CD8-positive, alpha-beta memory T cell (primary cell): ENCODE measurements around the gene CNPY1. TPM values are rescaled to one million over a fixed set of nuclear protein-coding genes. Genes with fewer than 3 reads are reported as not detected.

Experiments used
- CTCF ChIA-PET: fragments of 350-600 bp; sonication (Branson Sonifier 250); formaldehyde crosslinking; loops from one replicate; lab custom pipeline; 2021; ENCODE audit warnings: antibody characterized with exemption; lab: Charles Lee
- POLR2A ChIA-PET: fragments of 350-600 bp; sonication (Branson Sonifier 250); formaldehyde crosslinking; loops from one replicate; lab custom pipeline; 2021; ENCODE audit warnings: antibody characterized with exemption; lab: Charles Lee
- DNase-seq, 5 donors: peaks; one replicate each; pipeline versions ENCODE4 v3.0.0 to v3.0.0-alpha.2; 2020 to 2022; ENCODE audit warnings: mixed read lengths in 1 of 5
- H3K27ac ChIP-seq: one replicate; pipeline ENCODE4 v1.7.0; 2013; ENCODE audit warnings: low read depth, mild to moderate bottlenecking, low read length, moderate library complexity
- H3K27me3 ChIP-seq: 2 replicates; pipeline ENCODE4 v1.7.0; 2013; ENCODE audit warnings: low read length, mild to moderate bottlenecking; ENCODE audit not compliant: insufficient read depth, poor library complexity, severe bottlenecking
- H3K36me3 ChIP-seq: 2 replicates; pipeline ENCODE4 v1.7.0; 2013; ENCODE audit warnings: mild to moderate bottlenecking, low read length, moderate library complexity; ENCODE audit not compliant: insufficient read depth
- H3K4me1 ChIP-seq: 2 replicates; pipeline ENCODE4 v1.7.0; 2013; ENCODE audit warnings: mild to moderate bottlenecking, low read length, moderate library complexity; ENCODE audit not compliant: insufficient read depth
- H3K4me3 ChIP-seq: 2 replicates; pipeline ENCODE4 v1.7.0; 2013; ENCODE audit warnings: mild to moderate bottlenecking, low read length
- H3K9me3 ChIP-seq: 2 replicates; pipeline ENCODE4 v1.7.0; 2013; ENCODE audit warnings: mild to moderate bottlenecking, low read length
- H3K27ac Mint-ChIP-seq, 8 donors: one replicate each; pipeline ENCODE4 v1.8.0; 2020 to 2021; ENCODE audit warnings: mixed read lengths in 8 of 8, mild to moderate bottlenecking in 6 of 8, inconsistent platforms in 3 of 8, moderate library complexity in 3 of 8
- H3K27me3 Mint-ChIP-seq, 2 donors: one replicate each; pipeline ENCODE4 v1.8.0; 2020 to 2021; ENCODE audit warnings: mixed read lengths in 2 of 2, mild to moderate bottlenecking in 1 of 2, moderate library complexity in 1 of 2
- H3K36me3 Mint-ChIP-seq, 3 donors: one replicate each; pipeline ENCODE4 v1.8.0; 2020 to 2021; ENCODE audit warnings: mixed read lengths in 3 of 3, inconsistent platforms in 1 of 3, mild to moderate bottlenecking in 1 of 3
- H3K4me1 Mint-ChIP-seq, 3 donors: one replicate each; pipeline ENCODE4 v1.8.0; 2020 to 2021; ENCODE audit warnings: mixed read lengths in 3 of 3, inconsistent platforms in 1 of 3, mild to moderate bottlenecking in 1 of 3
- H3K4me3 Mint-ChIP-seq, 7 donors: one replicate each; pipeline ENCODE4 v1.8.0; 2020 to 2021; ENCODE audit warnings: mixed read lengths in 7 of 7, mild to moderate bottlenecking in 6 of 7, moderate library complexity in 4 of 7, inconsistent platforms in 2 of 7
- H3K9me3 Mint-ChIP-seq, 5 donors: one replicate each; pipeline ENCODE4 v1.8.0; 2020 to 2022; ENCODE audit warnings: mixed read lengths in 5 of 5, mild to moderate bottlenecking in 3 of 5, moderate library complexity in 2 of 5, inconsistent platforms in 1 of 5
- polyA plus RNA-seq: library from polyadenylated mRNA; unstranded; fragments of 300-500 nt; fragmentation: Illumina TruSeq; gene quantifications from one replicate; pipeline ENCODE4 v1.2.3, GENCODE V29; 2021
- total RNA-seq, 2 experiments: library from RNA; stranded (reverse); gene quantifications; one replicate each; pipeline ENCODE4 v1.2.3, GENCODE V29; 2021

The CNPY1 gene
- total and polyA plus RNA-seq, 3 experiments from 2014 or later: not detected

GRCh38 chr7:155531681-155532080 lies 14.7 kb downstream of the CNPY1 start:
- ChIA-PET POLR2A (no interaction called here), CTCF (no interaction called here)
- Mint-ChIP-seq H3K27ac (peak overlapping the region in 1 of 8 donors; percentile 33), H3K27me3 (peaks cover 69 to 74% of the 10 kb centered on the region in 2 donors), H3K4me1 (peaks cover 16 to 22% (median 20%) of the 10 kb centered on the region in 3 donors), H3K4me3 (peak overlapping the region in 1 of 7 donors; percentile 36), H3K36me3 (no peaks in the 10 kb centered on the region), H3K9me3 (no peaks in the 10 kb centered on the region)
- Histone ChIP-seq H3K4me1 (peaks cover 9% of the 10 kb centered on the region), H3K36me3 (no peaks in the 10 kb centered on the region), H3K4me3 (no peak overlapping the region), H3K27me3 (peaks cover 32% of the 10 kb centered on the region), H3K27ac (no peak overlapping the region), H3K9me3 (no peaks in the 10 kb centered on the region)
- DNase-seq: no peak

DNA sequence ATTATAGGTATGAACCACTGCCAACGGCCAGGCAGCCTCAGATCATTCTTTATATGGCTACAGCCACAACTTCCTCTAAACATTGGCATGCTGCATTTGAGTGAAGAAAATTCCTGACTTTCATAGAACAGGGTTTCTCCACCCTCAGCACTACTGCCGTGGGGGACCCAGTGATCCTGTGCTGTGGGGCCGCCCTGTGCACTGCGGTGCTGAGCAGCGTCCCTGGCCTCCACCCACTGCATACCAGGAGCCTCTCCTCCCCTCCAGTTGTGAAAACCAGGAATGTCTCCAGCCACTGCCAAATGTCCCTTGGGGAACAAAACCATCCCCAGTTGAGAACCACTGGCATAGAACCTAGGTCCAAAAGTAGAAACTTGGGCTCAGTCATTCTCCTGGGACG lies 15.8 kb downstream of the CNPY1 start:
- Histone ChIP-seq H3K27ac (no peak overlapping the region), H3K4me3 (no peak overlapping the region), H3K27me3 (peaks cover 28% of the 10 kb centered on the region), H3K4me1 (peaks cover 9% of the 10 kb centered on the region), H3K36me3 (no peaks in the 10 kb centered on the region), H3K9me3 (no peaks in the 10 kb centered on the region)
- no peak overlapping the region for H3K4me3 Mint-ChIP-seq
- no peaks in the 10 kb centered on the region for H3K9me3 Mint-ChIP-seq
- DNase-seq: no peak
- CTCF ChIA-PET: no interaction called here
- peaks cover 65 to 67% of the 10 kb centered on the region in 2 donors for H3K27me3 Mint-ChIP-seq
- no peak overlapping the region for H3K27ac Mint-ChIP-seq
- H3K36me3 Mint-ChIP-seq: no peaks in the 10 kb centered on the region
- H3K4me1 Mint-ChIP-seq: peaks cover 16 to 22% (median 20%) of the 10 kb centered on the region in 3 donors
- POLR2A ChIA-PET: no interaction called here

- Histone ChIP-seq H3K4me3 (no peak overlapping the region), H3K9me3 (no peaks in the 10 kb centered on the region), H3K36me3 (no peaks in the 10 kb centered on the region), H3K27me3 (peaks cover 27% of the 10 kb centered on the region), H3K27ac (no peak overlapping the region), H3K4me1 (peaks cover 9% of the 10 kb centered on the region)
- ChIA-PET CTCF (no interaction called here), POLR2A (no interaction called here)
- no peaks in the 10 kb centered on the region for H3K9me3 Mint-ChIP-seq
- H3K4me3 Mint-ChIP-seq: no peak overlapping the region
- peaks cover 59 to 60% of the 10 kb centered on the region in 2 donors for H3K27me3 Mint-ChIP-seq
- no peak for DNase-seq
- peaks cover 16 to 22% (median 20%) of the 10 kb centered on the region in 3 donors for H3K4me1 Mint-ChIP-seq
- H3K36me3 Mint-ChIP-seq: no peaks in the 10 kb centered on the region
- H3K27ac Mint-ChIP-seq: no peak overlapping the region
These were observed 16.5 kb downstream of the CNPY1 start for GRCh38 chr7:155529845-155530244.

DNA sequence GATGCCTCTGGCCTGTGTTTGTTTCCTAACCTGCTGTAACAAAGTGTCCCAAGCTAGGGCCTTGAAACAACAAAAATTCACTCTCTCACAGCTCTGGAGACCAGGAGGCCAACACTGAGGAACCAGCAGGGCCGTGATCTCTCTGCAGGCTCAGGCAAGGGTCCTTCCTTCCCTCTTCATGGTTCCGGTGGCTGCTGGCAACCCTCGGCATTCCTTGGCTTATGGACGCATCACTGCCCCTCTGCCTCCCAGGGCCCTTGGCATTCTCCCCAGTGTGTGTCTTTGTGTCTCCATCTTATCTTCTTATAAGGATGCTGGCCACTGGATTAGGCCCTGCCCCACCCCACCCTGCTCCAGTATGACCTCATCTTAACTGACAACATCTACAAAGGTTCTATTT lies 17.0 kb downstream of the CNPY1 start:
- DNase-seq: no peak
- ChIA-PET POLR2A (no interaction called here), CTCF (no interaction called here)
- Histone ChIP-seq H3K36me3 (no peaks in the 10 kb centered on the region), H3K4me1 (peaks cover 9% of the 10 kb centered on the region), H3K9me3 (no peaks in the 10 kb centered on the region), H3K4me3 (no peak overlapping the region), H3K27me3 (peaks cover 22% of the 10 kb centered on the region), H3K27ac (no peak overlapping the region)
- Mint-ChIP-seq H3K27ac (no peak overlapping the region), H3K4me1 (peaks cover 14 to 21% (median 19%) of the 10 kb centered on the region in 3 donors), H3K36me3 (no peaks in the 10 kb centered on the region), H3K27me3 (peaks cover 55 to 56% of the 10 kb centered on the region in 2 donors), H3K4me3 (no peak overlapping the region), H3K9me3 (no peaks in the 10 kb centered on the region)

GRCh38 chr7:155527664-155528063 lies 18.7 kb downstream of the CNPY1 start:
- peaks cover 7% of the 10 kb centered on the region for H3K27me3 ChIP-seq

DNA sequence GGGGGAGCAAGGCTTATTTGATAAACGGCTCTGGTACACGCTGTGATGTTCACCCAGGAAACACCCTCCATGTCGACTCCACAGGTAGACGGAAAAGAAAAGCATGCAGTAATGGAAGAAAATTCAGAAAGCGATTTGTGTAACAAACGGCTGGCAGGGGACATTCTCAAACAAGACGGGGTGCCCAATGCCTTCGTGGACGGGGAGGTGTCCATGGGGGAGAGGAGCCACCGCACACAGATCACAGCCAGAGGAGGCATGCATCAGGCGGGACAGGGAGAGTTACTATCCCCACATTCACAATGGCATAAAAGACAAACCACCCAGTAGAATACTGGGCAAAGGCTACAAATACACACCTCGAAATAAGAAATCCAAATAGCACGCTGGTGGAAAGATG lies 20.1 kb downstream of the CNPY1 start:
- H3K4me1 Mint-ChIP-seq: no peaks in the 10 kb centered on the region
- CTCF ChIA-PET: no interaction called here
- no peak overlapping the region for H3K4me3 Mint-ChIP-seq
- H3K36me3 Mint-ChIP-seq: no peaks in the 10 kb centered on the region
- Histone ChIP-seq H3K4me1 (no peaks in the 10 kb centered on the region), H3K36me3 (no peaks in the 10 kb centered on the region), H3K27ac (no peak overlapping the region), H3K27me3 (peaks cover 7% of the 10 kb centered on the region), H3K4me3 (no peak overlapping the region), H3K9me3 (no peaks in the 10 kb centered on the region)
- H3K9me3 Mint-ChIP-seq: no peaks in the 10 kb centered on the region
- POLR2A ChIA-PET: no interaction called here
- peaks cover 35 to 43% of the 10 kb centered on the region in 2 donors for H3K27me3 Mint-ChIP-seq
- DNase-seq: no peak
- H3K27ac Mint-ChIP-seq: no peak overlapping the region

More at GRCh38 chr7:155527664-155528063, 18.7 kb downstream of the CNPY1 start:
- peaks cover 46 to 52% of the 10 kb centered on the region in 2 donors for H3K27me3 Mint-ChIP-seq
- no peak overlapping the region for H3K27ac Mint-ChIP-seq
- H3K4me3 Mint-ChIP-seq: no peak overlapping the region
- Histone ChIP-seq H3K9me3 (no peaks in the 10 kb centered on the region), H3K4me1 (no peaks in the 10 kb centered on the region), H3K36me3 (no peaks in the 10 kb centered on the region), H3K4me3 (no peak overlapping the region), H3K27ac (no peak overlapping the region)
- ChIA-PET CTCF (interaction anchor here (1.4 kb wide), 1 partner anchor 148 kb away, joined by 3 read pairs; no protein-coding TSS in a partner anchor), POLR2A (no interaction called here)
- H3K36me3 Mint-ChIP-seq: no peaks in the 10 kb centered on the region
- H3K4me1 Mint-ChIP-seq: peaks cover under 1 to 5% (median 5%) of the 10 kb centered on the region in 3 donors
- no peak for DNase-seq
- H3K9me3 Mint-ChIP-seq: no peaks in the 10 kb centered on the region

- Histone ChIP-seq H3K4me3 (no peak overlapping the region), H3K4me1 (no peaks in the 10 kb centered on the region), H3K36me3 (no peaks in the 10 kb centered on the region), H3K27ac (no peak overlapping the region), H3K9me3 (no peaks in the 10 kb centered on the region), H3K27me3 (no peaks in the 10 kb centered on the region)
- no peaks in the 10 kb centered on the region for H3K4me1 Mint-ChIP-seq
- no peaks in the 10 kb centered on the region for H3K36me3 Mint-ChIP-seq
- no peak overlapping the region for H3K4me3 Mint-ChIP-seq
- no peak for DNase-seq
- ChIA-PET POLR2A (no interaction called here), CTCF (no interaction called here)
- no peaks in the 10 kb centered on the region for H3K9me3 Mint-ChIP-seq
- no peak overlapping the region for H3K27ac Mint-ChIP-seq
- H3K27me3 Mint-ChIP-seq: peaks cover 24 to 37% of the 10 kb centered on the region in 2 donors
These were observed 22.3 kb downstream of the CNPY1 start for GRCh38 chr7:155524018-155524556.

- Mint-ChIP-seq H3K9me3 (no peaks in the 10 kb centered on the region), H3K36me3 (no peaks in the 10 kb centered on the region), H3K27ac (no peak overlapping the region), H3K4me1 (no peaks in the 10 kb centered on the region), H3K4me3 (no peak overlapping the region), H3K27me3 (peaks cover 24 to 41% of the 10 kb centered on the region in 2 donors)
- Histone ChIP-seq H3K27me3 (no peaks in the 10 kb centered on the region), H3K36me3 (no peaks in the 10 kb centered on the region), H3K4me1 (no peaks in the 10 kb centered on the region), H3K27ac (no peak overlapping the region), H3K9me3 (no peaks in the 10 kb centered on the region), H3K4me3 (no peak overlapping the region)
- DNase-seq: no peak
- ChIA-PET POLR2A (no interaction called here), CTCF (no interaction called here)
These were observed 23.1 kb downstream of the CNPY1 start for GRCh38 chr7:155523168-155523675.
